GM12878 (cell line): Measurements from ENCODE around the gene DDX54. TPM values are rescaled to one million over a fixed set of nuclear protein-coding genes. Genes with fewer than 3 reads are reported as not detected.

Source experiments
- ATAC-seq: fragments of 200-7000 bp; cut with Tn5 transposase; 3 replicates; pipeline ENCODE4 v1.9.1; 2020; ENCODE audit warnings: mild to moderate bottlenecking, moderate library complexity
- BruUV-seq: library from RNA; stranded (reverse); fragments of 400-500 nt; replicated peaks from 2 replicates; lab custom pipeline; 2021; lab: Mats Ljungman, UMichigan
- CTCF ChIA-PET: fragments of 300-600 bp; sonication (Branson Sonifier 250); formaldehyde crosslinking; extraction: SDS; loops from one replicate; lab custom pipeline; 2021; ENCODE audit warnings: inconsistent platforms; lab: Yijun Ruan, JAX
- POLR2A ChIA-PET: fragments of 350-600 bp; formaldehyde crosslinking; extraction: SDS; loops from one replicate; lab custom pipeline; 2021; ENCODE audit warnings: inconsistent platforms; lab: Charles Lee
- RAD21 ChIA-PET: fragments of 300-600 bp; sonication (Branson Sonifier 250); formaldehyde crosslinking; loops from one replicate; lab custom pipeline; 2023; ENCODE audit warnings: antibody characterized with exemption; ENCODE audit not compliant: unreplicated experiment; lab: Charles Lee
- SMC1A ChIA-PET: fragments of 300-600 bp; sonication (Branson Sonifier 250); formaldehyde crosslinking; loops from one replicate; lab custom pipeline; 2023; ENCODE audit not compliant: unreplicated experiment, uncharacterized antibody; lab: Charles Lee
- DNase-seq: peaks from one replicate; pipeline ENCODE4 v3.0.0-alpha.2; 2011; ENCODE audit warnings: low read depth, low spot score
- FAIRE-seq: peaks from 3 replicates; lab custom pipeline; 2011; peaks lifted over from hg19 to GRCh38; lab: Jason Lieb, UNC
- H2AFZ ChIP-seq: 2 replicates; pipeline ENCODE4 v1.6.0; 2011; ENCODE audit warnings: low read depth, low read length, control low read depth; ENCODE audit not compliant: control insufficient read depth
- H3K27ac ChIP-seq: 2 replicates; pipeline ENCODE4 v1.5.1; 2011; ENCODE audit warnings: control low read depth; ENCODE audit not compliant: control insufficient read depth, insufficient read depth
- H3K27me3 ChIP-seq, 2 experiments: replicated peaks in 1 of 2; 2 replicates each; pipeline versions ENCODE4 v1.6.0 to v1.6.1; 2011; ENCODE audit warnings: low read length in 1 of 2; ENCODE audit not compliant: control insufficient read depth in 2 of 2, insufficient read depth in 2 of 2
- H3K36me3 ChIP-seq, 2 experiments: 2 replicates each; pipeline ENCODE4 v1.5.1; 2011; ENCODE audit warnings: low read length in 1 of 2; ENCODE audit not compliant: control insufficient read depth in 2 of 2, insufficient read depth in 2 of 2
- H3K4me1 ChIP-seq: 2 replicates; pipeline ENCODE4 v1.6.1; 2011; ENCODE audit warnings: mild to moderate bottlenecking, low read length, moderate library complexity, mixed read lengths; ENCODE audit not compliant: control insufficient read depth, insufficient read depth
- H3K4me2 ChIP-seq: 2 replicates; pipeline ENCODE4 v1.6.0; 2011; ENCODE audit warnings: control low read depth; ENCODE audit not compliant: control insufficient read depth, insufficient read depth
- H3K4me3 ChIP-seq: fragments of 200-600 bp; sonication (generic); 2 replicates; pipeline ENCODE4 v1.5.1; 2016
- H3K79me2 ChIP-seq: 2 replicates; pipeline ENCODE4 v1.6.0; 2011; ENCODE audit warnings: low read length; ENCODE audit not compliant: control insufficient read depth, insufficient read depth
- H3K9ac ChIP-seq: 2 replicates; pipeline ENCODE4 v1.8.0; 2011; ENCODE audit warnings: low read length, control low read depth, mixed read lengths; ENCODE audit not compliant: control insufficient read depth, insufficient read depth
- H3K9me3 ChIP-seq: replicated peaks from 3 replicates; pipeline ENCODE4 v1.5.1; 2011; ENCODE audit warnings: mild to moderate bottlenecking, low read length; ENCODE audit not compliant: control insufficient read depth, insufficient read depth
- H4K20me1 ChIP-seq: 2 replicates; pipeline ENCODE4 v1.6.0; 2011; ENCODE audit not compliant: control insufficient read depth, insufficient read depth
- ASH2L ChIP-seq: fragments of 300-600, 200-600 bp; sonication (generic); IDR thresholded peaks from 2 replicates; pipeline ENCODE4 v1.6.1; 2017; ENCODE audit warnings: low read depth, mild to moderate bottlenecking, borderline replicate concordance
- BACH1 ChIP-seq: fragments of 450-650 bp; IDR thresholded peaks from 2 replicates; pipeline ENCODE4 v1.6.1; 2017; ENCODE audit warnings: mild to moderate bottlenecking, borderline replicate concordance
- CHD4 ChIP-seq: fragments of 200-600 bp; sonication (generic); IDR thresholded peaks from 2 replicates; pipeline ENCODE4 v1.6.1; 2016; ENCODE audit warnings: mild to moderate bottlenecking
- FOXK2 ChIP-seq: fragments of 450-650 bp; IDR thresholded peaks from 2 replicates; pipeline ENCODE4 v1.6.1; 2017; ENCODE audit warnings: mild to moderate bottlenecking, moderate library complexity
- GATAD2B ChIP-seq: fragments of 450-650 bp; conservative IDR thresholded peaks from 2 replicates; pipeline ENCODE4 v1.6.1; 2017; ENCODE audit warnings: low read depth, mild to moderate bottlenecking, moderate library complexity
- HCFC1 ChIP-seq: fragments of 150-350 bp; IDR thresholded peaks from 2 replicates; pipeline ENCODE4 v1.6.1; 2014; ENCODE audit warnings: low read length
- IKZF1 ChIP-seq: fragments of 450-650 bp; conservative IDR thresholded peaks from 2 replicates; pipeline ENCODE4 v1.6.1; 2017; ENCODE audit warnings: antibody characterized with exemption, mild to moderate bottlenecking
- JUNB ChIP-seq: IDR thresholded peaks from 2 replicates; pipeline ENCODE4 v1.6.1; 2016; ENCODE audit warnings: antibody characterized with exemption, mild to moderate bottlenecking
- MEF2B ChIP-seq: fragments of 450-650 bp; IDR thresholded peaks from 2 replicates; pipeline ENCODE4 v1.6.1; 2018; ENCODE audit warnings: mild to moderate bottlenecking, moderate library complexity; ENCODE audit not compliant: partially characterized antibody, poor library complexity, severe bottlenecking
- NR2F1 ChIP-seq: fragments of 450-650 bp; conservative IDR thresholded peaks from 2 replicates; pipeline ENCODE4 v1.6.1; 2017; ENCODE audit warnings: mild to moderate bottlenecking
- SIN3A ChIP-seq: IDR thresholded peaks from 2 replicates; pipeline ENCODE4 v1.6.1; 2012; ENCODE audit warnings: low read depth, low read length, improper control_type of control experiment
- SIX5 ChIP-seq: IDR thresholded peaks from 2 replicates; pipeline ENCODE4 v1.6.1; 2011; ENCODE audit warnings: mild to moderate bottlenecking, low read depth, low read length, moderate library complexity; ENCODE audit not compliant: severe bottlenecking
- SMARCA5 ChIP-seq: fragments of 450-650 bp; IDR thresholded peaks from 2 replicates; pipeline ENCODE4 v1.6.1; 2017; ENCODE audit warnings: mild to moderate bottlenecking
- SPI1 ChIP-seq: IDR thresholded peaks from 2 replicates; pipeline ENCODE4 v1.6.1; 2011; ENCODE audit warnings: low read depth, mild to moderate bottlenecking, low read length, moderate library complexity, borderline replicate concordance; ENCODE audit not compliant: insufficient read depth
- TAF1 ChIP-seq: IDR thresholded peaks from 2 replicates; pipeline ENCODE4 v1.6.1; 2011; ENCODE audit warnings: mild to moderate bottlenecking, low read depth, low read length, borderline replicate concordance
- TBL1XR1 ChIP-seq: IDR thresholded peaks from 2 replicates; pipeline ENCODE4 v1.6.1; 2012; ENCODE audit warnings: low read depth, low read length, improper control_type of control experiment
- WGBS: methylation state at CpG from one replicate; pipeline ENCODE4 v1.1.6; 2016; ENCODE audit warnings: low lambda C conversion rate; ENCODE audit not compliant: insufficient replicate concordance, insufficient coverage; ENCODE audit errors: missing lambda C conversion rate; 5-methylcytosine and 5-hydroxymethylcytosine counted together
- in situ Hi-C: fragments of 300-500 bp; cut with MboI; formaldehyde crosslinking; loops from 9 replicates; pipeline ENCODE4 v1.14.3; 2018; ENCODE audit warnings: mixed read lengths
- intact Hi-C: fragments of 100-400 bp; cut with micrococcal nuclease; formaldehyde crosslinking; loops from one replicate; pipeline ENCODE4 v1.14.2; 2022; ENCODE audit not compliant: unreplicated experiment
- polyA plus RNA-seq, 11 experiments: library from polyadenylated mRNA; depleted of rRNA in 4 of 11; unstranded in 6 of 11; stranded (reverse) in 5 of 11; fragments of >200 nt; fragmentation: Nextera tagmentation in 4 of 11; fragmentation: Illumina TruSeq in 1 of 11; extraction: Ambion mirVana in 4 of 11; extraction: Trizol in 1 of 11; gene quantifications; 1 replicate in 1 of 11; 2 replicates in 10 of 11; pipeline versions ENCODE4 v1.2.1 to v1.2.3, GENCODE V29; 2011 to 2016; ENCODE audit warnings: inconsistent platforms in 2 of 11, missing spikeins in 2 of 11, low read depth in 1 of 11
- total RNA-seq, 4 experiments: library from RNA; depleted of rRNA in 3 of 4; stranded (reverse); fragments of >200 nt in 3 of 4; fragmentation: Illumina TruSeq in 1 of 4; extraction: Trizol in 1 of 4; gene quantifications; 2 replicates each; pipeline versions ENCODE4 v1.2.1 to v1.2.3, GENCODE V29; 2013 to 2021
- TF ChIP-seq, protein P1 (sequence below): IDR thresholded peaks from 2 replicates; pipeline ENCODE4 v1.6.1; 2011; ENCODE audit warnings: borderline replicate concordance, low read depth, mild to moderate bottlenecking, moderate library complexity, mixed read lengths, low read length; ENCODE audit not compliant: insufficient read depth; ENCODE audit errors: extremely low read length
- TF ChIP-seq, protein P2 (sequence below): IDR thresholded peaks from 2 replicates; pipeline ENCODE4 v1.6.1; 2012; ENCODE audit warnings: low read depth, low read length, improper control_type of control experiment

DDX54 gene
- total and polyA plus RNA-seq, 10 of the 15 experiments (the other 5 are each of a cell fraction or from before 2014, with no cell fraction given): 1.9 to 115 (median 56.3) TPM

GRCh38 chr12:113189361-113189760 is 4.1 kb upstream of the DDX54 start:
- ChIA-PET SMC1A (no interaction called here), POLR2A (interaction anchor here (0.6 to 0.7 kb wide), 3 partner anchors 10 to 1808 kb away, joined by 3 to 4 read pairs (median 4); no protein-coding TSS in a partner anchor), RAD21 (interaction anchor here (0.6 to 1.1 kb wide), 4 partner anchors 15 to 169 kb away, joined by 3 to 5 read pairs (median 4); no protein-coding TSS in a partner anchor), CTCF (interaction anchor here (2.0 kb wide), 1 partner anchor 196 kb away, joined by 5 read pairs; no protein-coding TSS in a partner anchor)
- ATAC-seq: no peak
- H4K20me1 ChIP-seq: no peaks in the 10 kb centered on the region
- no peak overlapping the region for H3K9ac ChIP-seq
- no TSS peak for BruUV-seq
- in situ Hi-C loops (no loop called here), intact Hi-C loops (loop anchor here (5.0 kb wide), 1 partner anchor 233 kb away; the partner anchor contains the start of gene SDSL)
- FAIRE-seq: no peak
- H3K27me3 ChIP-seq: no peaks in the 10 kb centered on the region
- peaks cover 9% of the 10 kb centered on the region for H3K4me1 ChIP-seq
- TF ChIP-seq BACH1 (no peak), TBL1XR1 (no peak), JUNB (no peak), CHD4 (no peak), GATAD2B (no peak), ASH2L (no peak), SIN3A (no peak), MEF2B (no peak), SPI1 (no peak), FOXK2 (no peak), SIX5 (no peak), IKZF1 (no peak), NR2F1 (no peak), HCFC1 (no peak), SMARCA5 (no peak), TAF1 (no peak)
- TF ChIP-seq, protein P1, sequence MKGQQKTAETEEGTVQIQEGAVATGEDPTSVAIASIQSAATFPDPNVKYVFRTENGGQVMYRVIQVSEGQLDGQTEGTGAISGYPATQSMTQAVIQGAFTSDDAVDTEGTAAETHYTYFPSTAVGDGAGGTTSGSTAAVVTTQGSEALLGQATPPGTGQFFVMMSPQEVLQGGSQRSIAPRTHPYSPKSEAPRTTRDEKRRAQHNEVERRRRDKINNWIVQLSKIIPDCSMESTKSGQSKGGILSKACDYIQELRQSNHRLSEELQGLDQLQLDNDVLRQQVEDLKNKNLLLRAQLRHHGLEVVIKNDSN: no peak
- TF ChIP-seq, protein P2, sequence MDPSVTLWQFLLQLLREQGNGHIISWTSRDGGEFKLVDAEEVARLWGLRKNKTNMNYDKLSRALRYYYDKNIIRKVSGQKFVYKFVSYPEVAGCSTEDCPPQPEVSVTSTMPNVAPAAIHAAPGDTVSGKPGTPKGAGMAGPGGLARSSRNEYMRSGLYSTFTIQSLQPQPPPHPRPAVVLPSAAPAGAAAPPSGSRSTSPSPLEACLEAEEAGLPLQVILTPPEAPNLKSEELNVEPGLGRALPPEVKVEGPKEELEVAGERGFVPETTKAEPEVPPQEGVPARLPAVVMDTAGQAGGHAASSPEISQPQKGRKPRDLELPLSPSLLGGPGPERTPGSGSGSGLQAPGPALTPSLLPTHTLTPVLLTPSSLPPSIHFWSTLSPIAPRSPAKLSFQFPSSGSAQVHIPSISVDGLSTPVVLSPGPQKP: no peak
- peaks cover 26% of the 10 kb centered on the region for H3K79me2 ChIP-seq
- H3K27ac ChIP-seq: no peak overlapping the region
- peaks cover 5 to 19% of the 10 kb centered on the region in 2 experiments for H3K36me3 ChIP-seq
- H3K4me2 ChIP-seq: no peak overlapping the region
- DNase-seq: no peak
- 100% methylated on average over 2 of the region's 2 CpGs for WGBS
- no peak overlapping the region for H2AFZ ChIP-seq
- H3K4me3 ChIP-seq: no peak overlapping the region
- H3K9me3 ChIP-seq: no peaks in the 10 kb centered on the region
